RCC 7860 (cell line): ENCODE measurements around the gene ZNF532.
"Not testable (repeated sequence)": the region's sequence is repeated elsewhere in the genome, so short reads cannot be mapped to it uniquely, and the experiment has no call there.

ENCODE experiments used
- DNase-seq: peaks from one replicate; pipeline ENCODE4 v3.0.0-alpha.2; 2015; ENCODE audit warnings: low spot score
- FAIRE-seq: peaks from 2 replicates; lab custom pipeline; 2012; peaks lifted over from hg19 to GRCh38; lab: Jason Lieb, UNC

ZNF532 gene

DNA sequence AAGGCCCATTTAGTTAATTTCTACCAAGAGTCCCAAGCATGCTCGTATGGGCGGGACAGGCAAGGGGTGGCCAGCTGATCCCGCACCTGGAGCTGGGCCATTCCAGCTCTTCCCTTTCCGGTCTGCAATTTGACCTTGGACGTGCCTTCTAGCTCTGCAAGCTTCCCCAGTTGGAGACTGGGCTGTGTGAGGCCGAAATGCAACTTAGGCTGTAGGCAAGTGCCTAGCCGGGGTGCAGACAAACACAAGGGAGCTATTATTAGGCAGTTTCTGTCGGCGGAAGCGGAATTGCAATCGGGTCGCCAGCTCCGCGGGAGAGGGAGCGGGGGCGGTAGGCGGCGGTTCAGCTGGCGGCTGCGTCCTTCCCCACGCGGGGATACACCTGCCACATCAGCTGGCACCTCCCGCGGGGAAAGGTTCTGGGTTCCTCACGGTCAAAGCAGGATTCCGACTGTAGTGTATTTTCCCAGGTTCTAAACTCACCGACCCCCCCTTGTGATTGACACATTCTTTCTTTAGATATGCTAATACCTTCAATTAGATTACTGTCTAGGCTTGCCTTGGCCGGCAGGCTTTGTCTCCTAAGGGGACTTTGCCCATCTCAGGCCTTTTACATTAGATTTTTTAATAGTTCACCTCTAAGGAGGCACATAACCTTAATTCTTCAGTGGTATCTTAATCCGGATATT lies 17.1 kb upstream of the ZNF532 start:
- no peak for FAIRE-seq

GRCh38 chr18:58848685-58849084 lies 16.0 kb upstream of the ZNF532 start:
- peak; percentile 70 for DNase-seq
- no peak for FAIRE-seq

More for the DNA sequence above, 17.1 kb upstream of the ZNF532 start:
- DNase-seq = no peak

DNA sequence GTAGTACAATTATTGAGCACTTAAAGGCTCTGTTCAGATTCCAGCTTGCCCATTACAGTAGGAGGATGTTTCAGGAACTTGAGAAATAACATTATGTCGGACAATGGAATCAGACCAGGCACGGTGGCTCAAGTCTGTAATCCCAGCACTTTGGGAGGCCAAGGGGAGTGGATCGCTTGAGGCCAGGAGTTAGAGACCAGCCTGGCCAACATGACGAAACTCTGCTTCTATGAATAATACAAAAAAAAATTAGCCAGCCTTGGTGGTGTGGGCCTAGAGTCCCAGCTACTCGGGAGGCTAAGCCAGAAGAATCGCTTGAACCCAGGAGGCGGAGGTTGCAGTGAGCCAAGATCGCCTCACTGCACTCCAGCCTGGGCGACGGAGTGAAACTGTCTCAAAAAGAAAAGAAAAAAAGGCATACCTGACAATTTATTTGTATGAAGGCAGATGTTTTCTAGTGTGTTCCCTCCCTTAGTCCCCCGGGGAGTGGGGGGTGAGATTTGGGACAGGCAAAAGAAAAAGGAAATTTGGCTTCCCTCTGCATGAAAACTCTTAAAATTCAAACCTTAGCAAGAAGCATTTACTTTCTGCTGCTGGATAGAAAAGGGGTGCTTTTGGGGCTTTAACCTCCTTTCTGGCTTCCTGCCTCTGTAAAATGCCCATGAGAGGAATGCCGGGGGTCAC lies 13.7 kb upstream of the ZNF532 start:
- DNase-seq (no peak), FAIRE-seq (no peak)

- DNase-seq (no peak), FAIRE-seq (no peak)
Observed at GRCh38 chr18:58851856-58852255, 12.8 kb upstream of the ZNF532 start.

GRCh38 chr18:58852629-58853028 lies 12.0 kb upstream of the ZNF532 start:
- FAIRE-seq (no peak), DNase-seq (no peak)

GRCh38 chr18:58853561-58853960 lies 11.1 kb upstream of the ZNF532 start:
- no peak for FAIRE-seq
- no peak for DNase-seq

GRCh38 chr18:58855521-58855920 lies 9.2 kb upstream of the ZNF532 start:
- FAIRE-seq, DNase-seq: not testable (repeated sequence)

GRCh38 chr18:58856881-58857280 lies 7.8 kb upstream of the ZNF532 start:
- DNase-seq (peak; percentile 43), FAIRE-seq (peak; percentile 7)

- FAIRE-seq = no peak
- no peak for DNase-seq
Observed at GRCh38 chr18:58858591-58859468, 5.8 kb upstream of the ZNF532 start.

GRCh38 chr18:58859907-58860306 lies 4.8 kb upstream of the ZNF532 start:
- no peak for FAIRE-seq

DNA sequence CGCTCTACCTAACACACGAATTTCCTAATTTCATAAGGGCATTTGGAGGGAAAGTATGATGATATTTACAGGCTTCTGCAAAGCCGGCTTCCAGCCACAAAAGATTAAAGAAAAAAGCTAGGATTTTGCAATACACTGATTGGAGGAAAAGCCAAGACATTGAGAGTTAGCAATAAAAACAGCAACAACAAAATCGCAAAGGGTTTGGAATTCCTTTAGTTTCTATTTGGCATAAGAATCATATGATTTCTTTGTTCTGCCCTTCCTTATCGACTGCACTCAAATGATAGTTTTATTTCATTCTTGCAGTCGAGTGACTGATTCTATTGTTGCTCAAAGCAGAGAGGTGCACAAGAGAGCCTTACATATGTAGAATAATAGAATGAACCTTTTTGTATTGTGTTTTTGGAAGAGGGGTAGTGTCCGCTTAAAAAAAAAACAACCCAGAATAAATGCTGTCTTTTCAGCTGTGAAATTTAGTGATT lies 3.9 kb upstream of the ZNF532 start:
- FAIRE-seq (no peak), DNase-seq (no peak)

More at GRCh38 chr18:58859907-58860306, 4.8 kb upstream of the ZNF532 start:
- no peak for DNase-seq

- no peak for FAIRE-seq
- no peak for DNase-seq
Observed at GRCh38 chr18:58861353-58861752, 3.3 kb upstream of the ZNF532 start.

DNA sequence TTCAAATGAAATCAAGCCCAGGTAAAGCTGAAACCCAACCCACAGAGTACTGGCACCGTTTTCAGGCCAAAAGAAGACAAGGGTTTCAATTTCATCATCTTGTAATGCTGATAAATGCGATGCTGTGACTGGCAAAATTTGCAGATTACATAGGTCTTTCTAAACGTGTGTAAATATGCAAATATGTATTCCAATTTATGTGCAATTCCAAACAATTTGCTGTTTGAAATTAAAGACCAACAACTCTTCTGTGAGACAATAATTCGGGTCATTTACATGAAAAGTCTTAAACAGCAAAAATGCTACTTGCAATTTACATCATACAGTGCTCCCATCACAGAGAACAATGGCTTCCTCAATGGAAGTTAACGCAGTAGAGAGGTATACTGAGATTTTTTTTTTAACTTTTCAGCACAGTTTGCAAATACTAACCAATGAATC lies 2.8 kb upstream of the ZNF532 start:
- DNase-seq (no peak), FAIRE-seq (no peak)

GRCh38 chr18:58862356-58862755 lies 2.3 kb upstream of the ZNF532 start:
- FAIRE-seq = no peak
- no peak for DNase-seq

DNA sequence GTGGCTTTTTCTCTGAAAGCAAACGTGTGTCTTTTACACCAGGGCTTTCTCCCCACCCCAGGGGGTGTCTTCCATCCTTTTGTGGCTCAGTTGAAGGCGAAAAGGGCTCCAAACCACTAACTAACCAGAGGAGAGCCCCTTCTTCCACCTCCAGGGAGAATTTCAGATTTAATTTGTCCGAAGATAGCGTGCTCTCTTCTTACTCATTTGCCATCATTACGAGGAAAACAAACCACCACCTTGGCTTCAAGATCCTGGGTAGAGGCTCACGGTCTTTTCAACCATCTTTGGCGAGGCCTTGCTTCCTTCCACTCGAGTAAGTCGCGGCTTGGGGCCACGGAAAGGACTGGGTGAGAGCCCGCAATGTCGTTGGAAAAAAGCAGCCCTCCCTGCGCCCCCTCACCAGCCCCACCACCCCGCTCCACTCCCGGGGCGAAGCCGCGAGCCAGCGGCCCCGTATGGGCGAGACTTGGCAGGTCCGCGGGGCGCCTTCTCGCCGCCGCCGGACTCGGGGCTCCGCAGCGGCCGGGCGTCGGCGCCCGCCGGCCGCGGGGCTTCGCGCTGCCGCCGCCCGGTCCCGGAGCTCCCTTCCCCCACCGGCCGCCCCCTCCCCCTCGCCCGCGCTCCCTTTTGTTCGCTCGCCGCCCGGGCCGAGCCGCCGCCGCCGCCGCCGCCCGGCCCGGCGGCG lies 1.7 kb upstream of the ZNF532 start:
- no peak for FAIRE-seq
- DNase-seq = no peak

DNA sequence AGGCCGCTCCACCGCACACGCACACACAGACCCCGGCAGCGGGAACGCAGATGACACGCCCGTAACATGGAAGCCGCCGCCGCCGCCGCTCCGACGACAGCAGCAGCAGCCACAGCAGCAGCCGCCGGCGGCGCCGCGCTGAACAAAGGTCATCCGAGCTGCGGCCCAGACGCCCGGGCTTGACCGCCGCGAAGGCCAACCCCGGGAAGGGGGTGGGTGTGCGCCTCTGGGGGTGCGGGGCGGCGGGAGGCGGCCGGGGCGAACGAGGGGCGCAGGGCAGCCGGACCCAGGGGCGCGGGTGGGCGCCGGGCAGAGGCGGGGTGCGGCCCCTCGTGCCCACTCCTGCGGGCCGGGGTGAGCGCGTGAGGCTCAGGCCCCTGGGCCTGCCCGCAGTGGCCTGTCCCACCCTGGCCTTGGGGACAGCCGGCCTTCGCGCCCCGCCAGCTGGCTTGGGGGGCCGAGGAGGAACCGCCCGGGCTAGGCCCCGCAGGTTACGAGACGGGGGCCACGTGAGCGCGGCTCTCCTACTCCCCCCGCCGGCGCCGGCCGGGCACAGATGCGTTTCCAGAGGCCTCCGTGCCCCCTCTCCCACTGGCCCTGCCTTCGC lies 1.0 kb upstream of the ZNF532 start:
- DNase-seq = no peak
- FAIRE-seq = no peak

- no peak for FAIRE-seq
- no peak for DNase-seq
Observed at GRCh38 chr18:58865033-58865590, 435 bp downstream of the ZNF532 start.

GRCh38 chr18:58865701-58866065 lies 1.0 kb downstream of the ZNF532 start:
- DNase-seq (no peak), FAIRE-seq (no peak)

GRCh38 chr18:58866066-58866772 lies 1.5 kb downstream of the ZNF532 start:
- no peak for DNase-seq
- FAIRE-seq = no peak
